ENCODE results near the gene PTPN1. TPM values are rescaled to one million over a fixed set of nuclear protein-coding genes. Genes with fewer than 3 reads are reported as not detected.

The PTPN1 gene
- total and polyA plus RNA-seq, 2 of the 4 experiments (the other 2 are of a cell fraction) = 31.7 to 37.4 TPM

- H2AK5ac ChIP-seq (ENCODE audit: low read depth, low read length) = peak overlapping the region; percentile 24; the same call in 1 of the 2 replicates
- 100% methylated on average over 2 of the region's 15 CpGs; no CpG with 5 or more reads in 1 of the 2 experiments for WGBS, 2 experiments (ENCODE audit: extremely low coverage in 2 of 2, insufficient read length in 1 of 2)
- no peak overlapping the region for H2BK15ac ChIP-seq (ENCODE audit: low read depth, low read length)
- no peak overlapping the region for H2BK20ac ChIP-seq (ENCODE audit: low read depth, low read length)
- H3K9ac ChIP-seq (ENCODE audit: low read depth, low read length) = no peak overlapping the region
- no peaks in the 10 kb centered on the region for H3K79me1 ChIP-seq (ENCODE audit: low read depth in 1 of 2, low read length in 2 of 2)
- H4K91ac ChIP-seq (ENCODE audit: insufficient read depth, low read depth, low read length) = no peak overlapping the region
- H3K18ac ChIP-seq (ENCODE audit: low read depth, low read length) = no peak overlapping the region
- no peak overlapping the region for H4K5ac ChIP-seq (ENCODE audit: low read depth, low read length)
- 0 out of 2 replicates have a peak overlapping the region, but pooled peaks have one; percentile 17 for H3K4ac ChIP-seq (ENCODE audit: low read depth, low read length)
- peak overlapping the region; percentile 56 for H2AFZ ChIP-seq (replicated peaks; ENCODE audit: low read length, poor library complexity)
- peak overlapping the region; percentile 70 for H2AK9ac ChIP-seq (replicated peaks; ENCODE audit: low read depth, low read length, poor library complexity)
- no peaks in the 10 kb centered on the region for H3K9me3 ChIP-seq (ENCODE audit: control insufficient read depth, insufficient read depth, low read length)
- DNase-seq (peak; percentile 36), ATAC-seq (ENCODE audit: low read depth) (peak; percentile 43)
- H4K8ac ChIP-seq (ENCODE audit: low read depth in 2 of 2, low read length in 2 of 2) = no peak overlapping the region
- no peak overlapping the region for H3K23ac ChIP-seq (ENCODE audit: low read depth, low read length)
- intact Hi-C loops (cut with micrococcal nuclease) (no loop called here), in situ Hi-C loops (cut with MboI; ENCODE audit: low sequenced_read_pairs) (no loop called here), dilution Hi-C loops (cut with HindIII; ENCODE audit: low sequenced_read_pairs, unreplicated experiment) (no loop called here)
- ChIA-PET POLR2A (ENCODE audit: unreplicated experiment) (no interaction called here), CTCF (no interaction called here)
- H3K4me2 ChIP-seq (ENCODE audit: low read depth, low read length) = no peak overlapping the region
- no peak overlapping the region for H3K27ac ChIP-seq (ENCODE audit: insufficient read depth, low read length)
- no peaks in the 10 kb centered on the region for H3K27me3 ChIP-seq (ENCODE audit: control insufficient read depth, insufficient read depth, low read length)
- no peak overlapping the region for H2BK120ac ChIP-seq (ENCODE audit: low read depth, low read length)
- TF ChIP-seq BHLHE40 (IDR thresholded peaks at IDR 0.05; ENCODE audit: low read depth, low read length) (0 out of 2 replicates have a peak, but pooled peaks have one; percentile 17), MAZ (IDR thresholded peaks at IDR 0.05; ENCODE audit: borderline replicate concordance, low read depth, low read length) (no peak), NFE2L2 (IDR thresholded peaks at IDR 0.05; ENCODE audit: low read depth, low read length) (no peak)
- TF ChIP-seq, protein P1, sequence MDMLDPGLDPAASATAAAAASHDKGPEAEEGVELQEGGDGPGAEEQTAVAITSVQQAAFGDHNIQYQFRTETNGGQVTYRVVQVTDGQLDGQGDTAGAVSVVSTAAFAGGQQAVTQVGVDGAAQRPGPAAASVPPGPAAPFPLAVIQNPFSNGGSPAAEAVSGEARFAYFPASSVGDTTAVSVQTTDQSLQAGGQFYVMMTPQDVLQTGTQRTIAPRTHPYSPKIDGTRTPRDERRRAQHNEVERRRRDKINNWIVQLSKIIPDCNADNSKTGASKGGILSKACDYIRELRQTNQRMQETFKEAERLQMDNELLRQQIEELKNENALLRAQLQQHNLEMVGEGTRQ (IDR thresholded peaks at IDR 0.05; ENCODE audit: low read depth, low read length) = no peak
- no peaks in the 10 kb centered on the region for H4K20me1 ChIP-seq (ENCODE audit: insufficient read depth, low read length)
- no peak overlapping the region for H3K4me3 ChIP-seq (ENCODE audit: insufficient read depth, low read depth, low read length)
- BruUV-seq (replicated peaks) = no TSS peak
- peaks cover 10% of the 10 kb centered on the region for H3K36me3 ChIP-seq (ENCODE audit: control insufficient read depth, insufficient read depth, low read length)
- no peaks in the 10 kb centered on the region for H3K9me1 ChIP-seq (ENCODE audit: insufficient read depth, low read length)
- no peak overlapping the region for H3K14ac ChIP-seq (replicated peaks; ENCODE audit: low read depth, low read length)
- no peak overlapping the region for H3K56ac ChIP-seq (ENCODE audit: extremely low read depth, insufficient read depth, low read length)
- 0 out of 2 replicates have a peak, but pooled peaks cover 4% of the 10 kb centered on the region for H3K4me1 ChIP-seq (ENCODE audit: control insufficient read depth, insufficient read depth, low read length)
- no peak overlapping the region for H2BK5ac ChIP-seq (ENCODE audit: low read depth, low read length, poor library complexity, severe bottlenecking)
These were observed 101.1 kb downstream of the PTPN1 start for GRCh38 chr20:50611128-50611810.
